GM18861 (cell line): ENCODE measurements around the gene DCTN3.

Experiments used
- ATAC-seq: cut with Tn5 transposase; IDR thresholded peaks from one replicate; pipeline ENCODE4 v1.9.1; 2021; ENCODE audit not compliant: unreplicated experiment

DCTN3 gene

DNA sequence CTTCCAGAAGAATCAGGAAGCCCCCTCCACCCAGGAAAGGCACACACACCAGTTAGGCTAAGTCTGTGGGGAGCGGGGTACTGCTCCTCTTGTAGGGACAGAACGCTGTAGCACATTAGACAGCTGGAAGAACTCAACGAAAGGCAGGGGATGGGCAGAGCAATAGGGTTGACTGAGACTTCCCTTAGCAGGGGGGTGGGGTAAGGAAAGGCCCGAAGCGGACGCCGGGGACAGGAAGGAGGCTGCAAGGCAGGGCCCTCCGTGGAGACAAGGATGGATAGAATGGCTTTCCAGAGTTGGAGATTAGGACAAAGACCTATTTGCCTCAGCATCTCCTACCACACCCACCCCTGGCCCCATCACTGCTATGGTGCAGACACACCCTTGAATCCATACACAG is 45.1 kb downstream of the DCTN3 start:
- no peak for ATAC-seq

GRCh38 chr9:34574571-34574970 is 45.7 kb downstream of the DCTN3 start:
- no peak for ATAC-seq

GRCh38 chr9:34573599-34574325 is 46.5 kb downstream of the DCTN3 start:
- ATAC-seq, result no peak

DNA sequence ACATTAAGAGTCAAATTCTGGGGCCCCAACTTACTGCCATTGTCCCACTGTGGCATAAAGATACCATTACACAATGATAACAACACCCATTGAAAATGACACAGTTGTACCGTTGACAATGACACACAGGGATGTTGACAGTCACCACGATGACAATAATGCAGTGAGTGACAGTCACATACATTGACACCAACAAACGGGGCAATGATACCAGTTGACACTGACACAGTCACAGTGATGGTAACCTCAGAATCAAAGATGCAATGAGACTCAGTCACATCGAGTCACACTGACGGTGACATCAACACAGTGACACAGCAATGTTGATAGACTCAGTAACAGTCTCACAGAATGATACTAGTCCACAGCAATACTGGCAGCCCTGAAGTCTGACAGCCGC is 47.7 kb downstream of the DCTN3 start:
- ATAC-seq, result no peak

DNA sequence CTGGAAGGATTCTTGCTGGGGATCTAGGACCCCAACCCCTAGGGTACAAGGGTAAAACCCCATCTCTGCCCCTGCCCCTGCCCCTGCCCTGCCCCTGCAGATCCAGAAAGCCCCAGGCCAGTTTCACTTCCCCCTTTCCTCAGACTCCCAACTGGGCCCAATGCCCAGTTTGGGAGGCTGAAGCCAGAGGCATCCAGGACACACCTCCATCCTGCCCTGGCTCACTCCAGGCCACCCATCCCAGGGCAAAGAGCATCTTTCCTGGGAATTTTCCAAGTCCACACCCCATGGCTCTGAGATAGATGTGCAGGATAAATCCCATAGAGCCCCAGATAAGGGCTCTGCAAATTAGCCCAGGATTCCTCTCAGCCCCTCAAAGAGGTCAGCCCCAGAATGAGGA is 48.2 kb downstream of the DCTN3 start:
- ATAC-seq, result no peak

DNA sequence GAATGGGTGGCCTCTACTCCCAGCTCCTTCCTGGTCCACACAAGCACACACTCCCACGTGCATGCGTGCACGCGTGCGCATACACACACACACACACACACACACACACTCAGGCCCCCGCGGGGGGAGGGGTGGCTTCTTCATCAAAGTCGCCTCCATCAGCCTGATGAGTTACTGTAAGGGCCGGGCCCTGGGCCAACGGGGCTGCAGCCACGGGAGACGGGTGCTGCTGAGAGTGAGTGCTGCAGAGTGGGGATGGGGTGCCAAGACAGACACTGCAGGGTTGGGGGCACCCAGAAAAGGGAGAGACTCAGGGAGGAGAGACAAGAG is 48.8 kb downstream of the DCTN3 start:
- ATAC-seq, result no peak

DNA sequence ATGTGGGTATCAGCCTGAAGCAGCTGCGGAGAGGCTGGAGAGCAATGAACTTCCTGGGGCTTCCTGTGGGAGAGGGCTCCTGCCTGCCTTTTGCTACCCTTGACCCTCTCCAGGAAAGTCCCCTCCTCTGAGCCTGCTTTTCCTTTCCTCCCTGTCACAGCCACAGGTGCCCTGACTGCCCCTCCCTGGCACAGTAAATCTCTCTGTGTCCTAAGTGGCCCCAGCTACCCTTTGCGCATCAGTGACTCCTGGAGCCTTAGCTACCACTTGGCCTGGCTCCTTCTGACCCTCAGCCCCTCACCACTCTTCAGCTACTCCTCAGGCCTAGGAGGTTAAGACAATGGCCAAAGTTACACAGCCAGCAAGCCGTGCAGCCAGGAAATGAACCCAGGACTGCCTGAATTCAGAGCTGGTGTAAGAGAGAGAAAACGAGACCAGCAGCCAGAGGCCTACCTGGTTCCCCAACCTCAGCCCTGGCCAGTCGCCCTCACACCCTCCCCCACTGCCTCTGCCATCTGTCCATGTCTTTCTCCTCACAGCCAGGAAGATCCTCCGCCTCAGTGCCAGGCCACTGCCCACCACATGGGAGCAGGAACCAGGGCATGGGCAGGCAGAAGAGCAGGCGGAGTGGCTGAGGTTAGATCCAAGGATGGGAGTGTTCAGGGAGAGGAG is 49.4 kb downstream of the DCTN3 start:
- no peak for ATAC-seq

- no peak for ATAC-seq
Measured at GRCh38 chr9:34570376-34570775, 49.9 kb downstream of the DCTN3 start.

DNA sequence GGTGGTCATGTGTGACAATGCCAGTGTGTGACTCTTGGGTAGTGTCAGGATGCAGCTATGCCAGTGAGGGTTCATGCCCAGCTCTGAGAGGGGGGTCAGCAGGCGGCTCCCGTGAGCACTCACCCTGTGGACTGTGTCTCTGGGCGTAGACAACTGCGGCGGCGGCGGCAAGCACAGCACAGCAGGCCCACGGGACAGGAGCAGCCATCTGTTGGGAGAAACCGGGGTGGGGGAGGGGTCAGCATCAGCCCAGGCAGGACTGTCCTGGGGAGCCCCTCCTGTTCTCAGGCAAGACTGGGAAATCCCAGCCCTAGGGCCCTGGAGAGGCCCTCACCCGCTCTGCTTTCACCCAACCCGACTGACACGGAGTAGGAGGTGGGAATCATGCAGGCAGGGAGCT is 51.5 kb downstream of the DCTN3 start:
- ATAC-seq, result no peak

- no peak for ATAC-seq
Measured at GRCh38 chr9:34568133-34568532, 52.2 kb downstream of the DCTN3 start.

GRCh38 chr9:34566972-34567371 is 53.3 kb downstream of the DCTN3 start:
- no peak for ATAC-seq

- ATAC-seq, result no peak
Measured at GRCh38 chr9:34566322-34566721, 54.0 kb downstream of the DCTN3 start.

GRCh38 chr9:34565856-34566255 is 54.4 kb downstream of the DCTN3 start:
- no peak for ATAC-seq

DNA sequence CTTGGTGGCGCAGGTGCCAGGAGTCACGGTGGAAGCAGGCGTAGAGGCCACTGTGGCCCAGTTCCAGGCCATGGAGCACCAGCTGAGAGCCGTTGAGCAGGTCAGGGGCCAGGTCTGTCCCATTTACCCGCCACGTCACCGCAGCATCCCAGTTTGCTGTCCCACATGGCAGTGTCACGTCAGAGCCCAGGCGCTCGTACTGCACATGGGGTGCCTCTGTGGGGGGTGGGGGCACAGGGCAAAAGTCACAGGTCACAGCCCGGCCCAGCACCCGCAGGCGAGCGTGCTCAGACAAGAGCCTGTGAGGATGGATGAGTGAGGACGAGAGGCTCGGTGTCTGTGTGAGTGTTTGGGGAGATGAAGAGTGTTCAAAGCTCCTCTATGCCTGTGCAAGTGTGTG is 55.7 kb downstream of the DCTN3 start:
- ATAC-seq, result no peak
